ENCODE measurements around the gene HLA-DQA1. TPM values are rescaled to one million over a fixed set of nuclear protein-coding genes. Genes with fewer than 3 reads are reported as not detected.

Gene HLA-DQA1
- total RNA-seq, 1 donor from 2014 or later: not detected

Other genes starting within 250 kb of the HLA-DQA1 start
- gene BTNL2, start 230.2 kb upstream of the HLA-DQA1 start, total RNA-seq: not detected in 2 replicates
- gene HLA-DRA, start 197.5 kb upstream of the HLA-DQA1 start, total RNA-seq: under 0.01 TPM in 1 of 2 replicates, not detected in the other
- gene HLA-DRB5, start 107.1 kb upstream of the HLA-DQA1 start, total RNA-seq: 0.13 and 0.26 TPM in 2 replicates
- 0.76 and 2.1 TPM in 2 replicates for gene HLA-DRB1, start 47.6 kb upstream of the HLA-DQA1 start, total RNA-seq
- under 0.01 and 0.13 TPM in 2 replicates for gene HLA-DQB1, start 29.3 kb downstream of the HLA-DQA1 start, total RNA-seq
- not detected in 2 replicates for gene HLA-DQA2, start 104.0 kb downstream of the HLA-DQA1 start, total RNA-seq
- gene HLA-DQB2, start 126.1 kb downstream of the HLA-DQA1 start, total RNA-seq: not detected in 2 replicates
- gene HLA-DOB, start 179.6 kb downstream of the HLA-DQA1 start, total RNA-seq: under 0.01 and 0.13 TPM in 2 replicates
- 26.7 and 27.5 TPM in 2 replicates for gene TAP2, start 201.3 kb downstream of the HLA-DQA1 start, total RNA-seq
- 57.3 and 64.9 TPM in 2 replicates for gene PSMB8, start 206.6 kb downstream of the HLA-DQA1 start, total RNA-seq
- gene TAP1, start 216.3 kb downstream of the HLA-DQA1 start, total RNA-seq: 30.7 and 40.7 TPM in 2 replicates
- 23.6 and 27.3 TPM in 2 replicates for gene PSMB9, start 216.8 kb downstream of the HLA-DQA1 start, total RNA-seq

All from dermis microvascular lymphatic vessel endothelial cell (primary cell).